Neural crest cell (in vitro differentiated cells): ENCODE results near the gene ST7. TPM values are rescaled to one million over a fixed set of nuclear protein-coding genes. Genes with fewer than 3 reads are reported as not detected.

ENCODE experiments used
- DNase-seq: peaks from one replicate; pipeline ENCODE4 v3.0.0; 2021; ENCODE audit warnings: low read depth, mixed read lengths, low spot score
- H3K27ac Mint-ChIP-seq: one replicate; pipeline ENCODE4 v1.8.0; 2021; ENCODE audit warnings: mild to moderate bottlenecking, mixed read lengths; ENCODE audit not compliant: unreplicated experiment
- H3K27me3 Mint-ChIP-seq: 2 replicates; pipeline ENCODE4 v1.8.0; 2021; ENCODE audit warnings: low read depth, mild to moderate bottlenecking, mixed read lengths
- H3K36me3 Mint-ChIP-seq: 2 replicates; pipeline ENCODE4 v1.8.0; 2021; ENCODE audit warnings: low read depth, mild to moderate bottlenecking, mixed read lengths
- H3K4me1 Mint-ChIP-seq: 2 replicates; pipeline ENCODE4 v1.8.0; 2021; ENCODE audit warnings: mixed read lengths
- H3K4me3 Mint-ChIP-seq: one replicate; pipeline ENCODE4 v1.8.0; 2021; ENCODE audit warnings: mild to moderate bottlenecking, mixed read lengths
- H3K9me3 Mint-ChIP-seq: 2 replicates; pipeline ENCODE4 v1.8.0; 2021; ENCODE audit warnings: mixed read lengths
- CTCF ChIP-seq: fragments of 200-600 bp; sonication (generic); conservative IDR thresholded peaks from 2 replicates; pipeline ENCODE4 v1.5.0; 2021; ENCODE audit warnings: antibody characterized with exemption, mild to moderate bottlenecking
- total RNA-seq: library from RNA; stranded (reverse); gene quantifications from 2 replicates; pipeline ENCODE4 v1.2.1, GENCODE V29; 2021

Gene ST7
- total RNA-seq, 1 donor from 2014 or later, result 22.4 TPM

GRCh38 chr7:117169907-117170306, 216.6 kb downstream of the ST7 start:
- no peak for TF ChIP-seq CTCF
- Mint-ChIP-seq H3K27me3 (no peaks in the 10 kb centered on the region), H3K36me3 (peaks cover 5% of the 10 kb centered on the region), H3K4me3 (no peak overlapping the region), H3K9me3 (no peaks in the 10 kb centered on the region), H3K4me1 (no peaks in the 10 kb centered on the region), H3K27ac (no peak overlapping the region)
- DNase-seq, result no peak

GRCh38 chr7:117171106-117171505, 217.8 kb downstream of the ST7 start:
- peaks cover 10% of the 10 kb centered on the region for H3K36me3 Mint-ChIP-seq
- H3K9me3 Mint-ChIP-seq, result no peaks in the 10 kb centered on the region
- H3K27ac Mint-ChIP-seq, result no peak overlapping the region
- H3K27me3 Mint-ChIP-seq, result no peaks in the 10 kb centered on the region
- TF ChIP-seq CTCF, result no peak
- H3K4me1 Mint-ChIP-seq, result no peaks in the 10 kb centered on the region
- no peak overlapping the region for H3K4me3 Mint-ChIP-seq
- DNase-seq, result no peak

- Mint-ChIP-seq H3K4me3 (no peak overlapping the region), H3K4me1 (no peaks in the 10 kb centered on the region), H3K27ac (no peak overlapping the region), H3K9me3 (no peaks in the 10 kb centered on the region), H3K36me3 (peaks cover 12% of the 10 kb centered on the region), H3K27me3 (no peaks in the 10 kb centered on the region)
- TF ChIP-seq CTCF, result no peak
- DNase-seq, result no peak
These were observed 219.0 kb downstream of the ST7 start for GRCh38 chr7:117172283-117172682.

GRCh38 chr7:117173035-117173770, 219.9 kb downstream of the ST7 start:
- no peak for DNase-seq
- Mint-ChIP-seq H3K27me3 (no peaks in the 10 kb centered on the region), H3K27ac (no peak overlapping the region), H3K4me3 (no peak overlapping the region), H3K9me3 (no peaks in the 10 kb centered on the region), H3K36me3 (peaks cover 12% of the 10 kb centered on the region), H3K4me1 (no peaks in the 10 kb centered on the region)
- TF ChIP-seq CTCF, result no peak

- TF ChIP-seq CTCF, result no peak
- Mint-ChIP-seq H3K4me3 (no peak overlapping the region), H3K27me3 (no peaks in the 10 kb centered on the region), H3K36me3 (peaks cover 11% of the 10 kb centered on the region), H3K4me1 (no peaks in the 10 kb centered on the region), H3K27ac (no peak overlapping the region), H3K9me3 (no peaks in the 10 kb centered on the region)
- DNase-seq, result no peak
These were observed 222.9 kb downstream of the ST7 start for GRCh38 chr7:117176206-117176605.
